Right lobe of liver (tissue), 6 donors: Measurements from ENCODE around the gene PDE4C. TPM values are rescaled to one million over a fixed set of nuclear protein-coding genes. Genes with fewer than 3 reads are reported as not detected.
A peak's percentile ranks its signal among the peaks of the same experiment; 100 is the strongest.

Source experiments
- ATAC-seq, 4 donors: fragments of 200-7000 bp; cut with Tn5 transposase; one replicate each; pipeline ENCODE4 v1.9.1; 2020; ENCODE audit warnings: mild to moderate bottlenecking in 4 of 4, moderate library complexity in 4 of 4
- DNase-seq, 3 donors: peaks; one replicate each; pipeline ENCODE4 v3.0.0-alpha.2; 2020
- H3K27ac ChIP-seq, 3 donors: fragments of 200-600 bp; one replicate each; pipeline ENCODE4 v1.8.0; 2022
- H3K27me3 ChIP-seq, 2 donors: fragments of 200-600 bp; one replicate each; pipeline ENCODE4 v1.8.0; 2022
- H3K36me3 ChIP-seq, 4 donors: fragments of 200-600 bp; sonication (generic) in 1 of 4; one replicate each; pipeline versions ENCODE4 v1.5.1 to v1.8.0; 2017 to 2022; ENCODE audit warnings: control low read depth in 1 of 4
- H3K4me1 ChIP-seq, 4 donors: fragments of 200-600 bp; sonication (generic) in 1 of 4; one replicate each; pipeline versions ENCODE4 v1.5.1 to v1.8.0; 2017 to 2022; ENCODE audit warnings: control low read depth in 1 of 4
- H3K4me3 ChIP-seq, 3 donors: fragments of 200-600 bp; one replicate each; pipeline ENCODE4 v1.8.0; 2022
- H3K9me3 ChIP-seq, 4 donors: fragments of 200-600 bp; sonication (generic) in 1 of 4; one replicate each; pipeline versions ENCODE4 v1.5.1 to v1.8.0; 2017 to 2022; ENCODE audit warnings: control low read depth in 1 of 4
- CTCF ChIP-seq, 4 donors: fragments of 200-600 bp in 3 of 4; fragments of 450-650 bp in 1 of 4; IDR thresholded peaks; one replicate each; pipeline versions ENCODE4 v1.5.1 to v1.8.0; 2016 to 2022; ENCODE audit warnings: antibody characterized with exemption in 4 of 4, mild to moderate bottlenecking in 2 of 4
- POLR2A ChIP-seq: fragments of 450-650 bp; IDR thresholded peaks from one replicate; pipeline ENCODE4 v1.6.1; 2017; ENCODE audit warnings: antibody characterized with exemption, mild to moderate bottlenecking
- WGBS: methylation state at CpG from one replicate; pipeline ENCODE4 v1.1.6; 2018; ENCODE audit warnings: low coverage, low lambda C conversion rate; ENCODE audit not compliant: insufficient coverage; ENCODE audit errors: missing lambda C conversion rate; 5-methylcytosine and 5-hydroxymethylcytosine counted together
- intact Hi-C, 2 donors: fragments of 100-400 bp; cut with DNase I; formaldehyde crosslinking; loops; one replicate each; pipeline versions ENCODE4 v1.11.2 to v1.14.1; 2022
- long read RNA-seq: library from polyadenylated mRNA; unstranded; transcript quantifications from one replicate; pipeline ENCODE4 v2.0.0, GENCODE V29; 2019
- total RNA-seq, 6 experiments: library from RNA; depleted of rRNA in 2 of 6; stranded (reverse); fragments of >200 nt in 2 of 6; fragmentation: NEBNext Ultra II Directional in 3 of 6; extraction: Animal tissue kit (Norgen Biotek cat#: 25700) in 3 of 6; gene quantifications; one replicate each; pipeline versions ENCODE4 v1.1.0 to v1.2.4, GENCODE V29; 2016 to 2023
- donor health status: DM: no; HTN: yes; CAD: no.
- donor health status: DM: no; HTN: no; CAD: no.
- donor health status: DM: no; HTN: no; CAD: no.
- donor health status: DM: no; HTN: yes; CAD: no.
- donor health status: DM: no; HTN: yes; CAD: no.

Gene PDE4C
- total RNA-seq: 1 to 10 TPM in 1 of 6 experiments, under 1 TPM in 5; 0.25 to 1.1 (median 0.57) TPM
- long read RNA-seq: 0 reads

- peak within 1 kb of the TSS in 1 of 3 donors; percentile 51 for H3K27ac ChIP-seq
- H3K4me1 ChIP-seq: peaks cover 0 to 14% (median 4%) of the 10 kb centered on the region in 4 donors
- intact Hi-C loops: no loop called here
- no peaks in the 10 kb centered on the region for H3K36me3 ChIP-seq
- peaks cover 0 to 9% of the 10 kb centered on the region in 2 donors for H3K27me3 ChIP-seq
- H3K9me3 ChIP-seq: no peaks in the 10 kb centered on the region
- no peak within 1 kb of the TSS for H3K4me3 ChIP-seq
- ATAC-seq: peak in 3 of 4 donors; percentile 2 to 45 (median 20)
- peak; percentile 50 to 61 (median 60) for DNase-seq
- 4% methylated on average over 18 of the region's 51 CpGs for WGBS
- TF ChIP-seq POLR2A: no peak
- no peak for TF ChIP-seq CTCF (IDR thresholded peaks at IDR 0.05)
Measured at GRCh38 chr19:18225702-18226468, at the start of gene PDE4C. TSS of gene PDE4C (minus strand) at chr19:18226438. CDS start at chr19:18226415, 23 bp downstream.

- Histone ChIP-seq H3K36me3 (peaks cover 0 to 8% (median 0%) of the 10 kb centered on the region in 4 donors), H3K4me1 (peaks cover 0 to 53% (median 23%) of the 10 kb centered on the region in 4 donors), H3K27ac (peak overlapping the region; percentile 70 to 91 (median 82)), H3K9me3 (no peaks in the 10 kb centered on the region), H3K4me3 (peak overlapping the region in 2 of 3 donors; percentile 2 to 10), H3K27me3 (no peaks in the 10 kb centered on the region)
- intact Hi-C loops: loop anchor here (5.0 to 10.0 kb wide), 2 partner anchors 47 to 140 kb away; partner anchors contain the start of genes LSM4 (in 1 of the 2) and SSBP4 (in 1 of the 2)
- 5% methylated on average over 4 of the region's 13 CpGs for whole genome bisulfite sequencing
- ATAC-seq (peak; percentile 78 to 89 (median 80)), DNase-seq (peak; percentile 89 to 94 (median 93))
- TF ChIP-seq POLR2A (no peak), CTCF (IDR thresholded peaks at IDR 0.05) (no peak)
Measured at GRCh38 chr19:18274781-18275356, 48.6 kb upstream of the PDE4C start.

GRCh38 chr19:18274219-18274780, 48.1 kb upstream of the PDE4C start, which contains the start of gene IQCN:
TSS of gene IQCN (minus strand) at chr19:18274452. CDS start at chr19:18269478, 4,974 bp downstream.
- 55% methylated on average over 6 of the region's 9 CpGs for WGBS
- Histone ChIP-seq H3K4me3 (peak within 1 kb of the TSS in 2 of 3 donors; percentile 2 to 10), H3K9me3 (no peaks in the 10 kb centered on the region), H3K36me3 (peaks cover 0 to 8% (median 0%) of the 10 kb centered on the region in 4 donors), H3K27ac (peak within 1 kb of the TSS; percentile 70 to 91 (median 82)), H3K27me3 (no peaks in the 10 kb centered on the region), H3K4me1 (peaks cover 0 to 53% (median 23%) of the 10 kb centered on the region in 4 donors)
- peak; percentile 58 to 84 (median 76) for ATAC-seq
- intact Hi-C loops: loop anchor here in 1 of 2 donors (10.0 kb wide), 1 partner anchor 141 kb away; the partner anchor contains the start of gene SSBP4
- DNase-seq: peak; percentile 79 to 94 (median 90)
- TF ChIP-seq POLR2A (peak; percentile 41), CTCF (IDR thresholded peaks at IDR 0.05) (no peak)

- no peak for ATAC-seq
- WGBS: 90% methylated on average over 9 of the region's 13 CpGs
- intact Hi-C loops: loop anchor here in 1 of 2 donors (10.0 kb wide), 1 partner anchor 141 kb away; the partner anchor contains the start of gene SSBP4
- DNase-seq: no peak
- no peaks in the 10 kb centered on the region for H3K9me3 ChIP-seq
- peaks cover 0 to 48% (median 20%) of the 10 kb centered on the region in 4 donors for H3K4me1 ChIP-seq
- H3K4me3 ChIP-seq: no peak overlapping the region
- H3K36me3 ChIP-seq: peaks cover 0 to 4% (median 0%) of the 10 kb centered on the region in 4 donors
- H3K27me3 ChIP-seq: no peaks in the 10 kb centered on the region
- H3K27ac ChIP-seq: peak overlapping the region in 2 of 3 donors; percentile 82 to 91
- no peak for TF ChIP-seq POLR2A
- TF ChIP-seq CTCF (IDR thresholded peaks at IDR 0.05): no peak
Measured at GRCh38 chr19:18273561-18274218, 47.5 kb upstream of the PDE4C start.
